DMS153 treated with DMSO at 0.1 percent for 48 hours (cell line): ENCODE data around the gene GPANK1.
A peak's percentile ranks its signal among the peaks of the same experiment; 100 is the strongest.
"Not testable (repeated sequence)": the region's sequence is repeated elsewhere in the genome, so short reads cannot be mapped to it uniquely, and the experiment has no call there.

Source experiments
- DNase-seq: peaks from one replicate; lab custom pipeline; 2025; ENCODE audit not compliant: unreplicated experiment; lab: John Stamatoyannopoulos, UW

Gene GPANK1

DNA sequence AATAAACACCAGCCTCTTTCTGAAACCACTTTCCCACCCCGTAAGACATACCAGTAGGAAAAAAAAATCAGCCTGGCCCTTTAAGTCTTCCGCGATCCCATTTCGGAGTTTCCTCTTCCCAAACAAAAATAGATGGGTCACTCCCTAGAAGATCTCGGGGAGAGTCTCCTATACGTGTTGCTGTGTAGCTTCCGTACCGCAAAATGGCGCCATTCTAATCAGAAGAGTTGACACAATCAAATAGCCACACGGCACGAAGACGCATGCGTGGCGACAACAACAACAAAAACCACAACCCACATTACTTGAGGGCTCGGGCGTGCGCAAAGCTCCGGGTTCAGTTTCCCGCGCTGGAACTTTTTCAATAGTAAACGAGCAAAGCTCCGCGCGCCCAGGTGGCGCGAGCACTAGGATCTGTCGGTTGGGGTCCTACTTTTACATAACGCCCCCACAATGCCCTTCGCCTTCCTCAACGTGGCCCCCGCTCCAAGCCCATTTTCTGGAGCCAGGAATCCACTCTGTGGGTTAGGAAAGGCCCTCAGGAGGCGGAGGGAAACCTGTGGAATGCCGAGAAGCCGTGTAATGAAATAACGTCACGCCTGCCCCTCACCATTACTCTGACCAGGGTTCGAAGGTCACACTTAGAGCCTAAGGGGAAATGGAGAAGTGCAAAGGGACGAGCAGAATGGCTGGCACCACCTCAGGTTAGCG is at the start of gene GPANK1:
Gene GPANK1, minus strand, starts transcription at position 208 of the 711 bp plus-strand sequence. CDS start 519 bp downstream, outside the sequence.
- DNase-seq: peak; percentile 93

DNA sequence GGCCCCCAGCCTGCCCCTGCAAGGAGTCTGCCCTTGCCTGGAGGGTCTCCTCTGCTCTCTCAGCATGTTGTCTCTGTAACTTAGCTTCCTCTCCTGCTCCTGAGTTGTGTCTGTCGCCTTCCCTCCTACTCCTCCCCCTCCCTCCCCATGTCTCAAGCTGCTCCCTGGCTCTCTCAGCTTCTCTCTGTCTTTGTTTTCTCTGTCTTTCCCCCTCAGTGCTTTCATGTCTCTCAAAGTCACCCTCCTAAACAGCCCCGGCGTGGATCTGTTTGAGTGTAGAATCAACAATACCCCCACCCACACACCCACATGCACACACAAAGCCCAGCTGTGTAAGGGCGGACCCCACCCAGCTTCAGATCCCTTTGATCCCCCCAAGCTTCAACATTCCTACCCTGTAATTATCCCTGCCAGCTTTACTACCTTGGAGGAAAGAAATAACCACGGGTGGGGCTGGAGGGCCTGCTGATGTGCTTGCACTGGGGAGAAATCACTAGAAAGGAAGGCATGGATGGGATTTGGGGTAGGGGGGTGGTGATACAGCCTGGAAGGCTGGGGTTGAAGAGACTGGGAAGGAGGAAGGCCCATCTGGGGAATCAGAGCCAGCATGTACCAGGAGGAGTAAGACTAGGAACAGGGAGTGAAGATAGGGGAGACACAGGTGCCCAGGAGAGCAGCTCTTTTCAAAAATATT is 49.3 kb upstream of the GPANK1 start:
- no peak for DNase-seq

DNA sequence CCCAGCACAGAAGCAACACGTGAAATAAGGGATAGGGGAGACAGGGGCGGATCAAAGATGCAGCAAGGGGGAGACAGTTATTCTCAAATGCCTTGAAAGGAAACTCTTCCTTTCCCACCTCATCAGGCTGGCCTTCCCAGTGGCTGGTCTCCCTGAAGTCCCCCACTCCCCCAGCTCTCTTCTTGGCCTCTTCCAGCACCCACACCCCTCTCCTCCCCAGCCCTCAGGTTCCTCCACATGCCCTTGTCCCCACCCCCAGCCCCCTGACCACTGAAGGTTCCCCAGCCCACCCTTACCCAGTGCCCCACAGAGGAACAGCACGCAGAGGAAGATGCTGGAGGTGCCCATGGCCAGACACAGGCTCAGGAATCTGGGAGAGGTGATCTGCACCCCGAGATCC is 48.7 kb upstream of the GPANK1 start:
- DNase-seq: no peak

DNA sequence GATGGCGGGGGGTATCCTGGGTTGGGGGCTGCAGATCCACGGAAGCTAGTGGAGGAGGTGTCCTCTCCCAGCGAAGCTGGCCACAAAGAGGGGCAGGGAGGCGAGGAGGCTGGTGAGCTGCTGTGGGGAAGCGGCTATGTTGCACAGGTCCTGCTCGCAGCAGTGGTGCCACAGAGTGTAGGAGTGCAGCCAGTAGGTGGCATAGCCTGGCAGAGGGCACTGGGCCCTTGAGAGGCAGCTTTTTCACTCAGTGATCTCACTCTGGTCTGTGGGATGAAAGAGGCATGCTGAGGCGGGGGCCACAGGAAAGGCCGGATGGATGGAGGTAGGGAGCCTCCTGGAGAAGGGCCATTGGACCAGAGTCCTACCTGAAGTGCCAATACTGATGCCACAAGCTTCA is 47.5 kb upstream of the GPANK1 start:
- no peak for DNase-seq

DNA sequence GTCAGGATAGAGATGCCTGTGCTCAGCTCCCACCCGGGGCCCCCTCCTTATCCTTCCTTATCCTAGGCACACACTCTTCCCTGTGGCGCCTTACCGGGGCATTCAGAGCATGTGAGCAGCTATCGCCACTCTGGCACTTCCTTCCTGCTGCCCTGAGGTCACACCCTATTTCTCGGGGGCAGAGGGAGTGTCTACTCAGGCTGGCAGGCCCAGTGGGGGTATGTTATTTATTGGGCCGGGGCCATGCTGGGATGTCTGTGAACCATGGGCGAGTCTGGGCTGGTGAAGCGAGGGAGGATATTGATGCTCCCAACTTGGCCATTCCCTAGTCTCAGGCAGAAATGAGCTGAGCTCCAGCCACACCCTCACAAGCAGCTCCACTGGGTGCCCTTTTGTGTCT is 46.4 kb upstream of the GPANK1 start:
- DNase-seq: no peak

DNA sequence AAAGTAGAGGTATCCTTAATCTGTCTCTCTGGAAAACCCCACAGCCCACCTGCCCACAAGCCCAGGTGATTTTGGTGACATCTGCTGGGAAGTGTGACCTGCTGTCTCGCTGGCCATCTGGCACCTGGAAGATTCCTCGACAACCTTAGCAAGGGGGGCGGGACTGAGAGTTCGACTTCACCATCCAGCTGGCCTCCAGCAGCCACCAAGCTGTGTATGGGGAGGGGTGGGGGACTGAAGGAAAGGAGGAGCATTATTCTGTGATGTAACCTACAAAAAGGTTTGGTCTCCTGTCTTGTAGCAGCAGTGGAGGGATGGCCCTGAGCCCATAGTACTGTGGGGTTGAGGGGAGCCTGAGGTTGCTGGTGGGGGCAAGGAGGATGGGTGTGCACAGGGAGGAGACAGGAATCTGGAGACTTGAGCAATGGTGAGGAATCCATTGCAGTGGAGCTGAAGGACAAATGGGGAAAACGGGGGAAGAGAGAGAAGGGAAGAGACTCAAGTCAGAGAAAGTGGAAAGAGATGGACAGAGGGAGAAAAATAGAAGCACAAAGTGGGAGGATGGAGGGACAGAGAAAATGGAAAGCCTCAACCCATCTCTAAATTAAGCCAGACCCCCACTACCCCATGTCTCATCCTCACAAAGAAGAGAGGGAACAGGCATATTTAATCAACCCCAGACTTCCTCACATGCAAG is 45.9 kb upstream of the GPANK1 start:
- no peak for DNase-seq

DNA sequence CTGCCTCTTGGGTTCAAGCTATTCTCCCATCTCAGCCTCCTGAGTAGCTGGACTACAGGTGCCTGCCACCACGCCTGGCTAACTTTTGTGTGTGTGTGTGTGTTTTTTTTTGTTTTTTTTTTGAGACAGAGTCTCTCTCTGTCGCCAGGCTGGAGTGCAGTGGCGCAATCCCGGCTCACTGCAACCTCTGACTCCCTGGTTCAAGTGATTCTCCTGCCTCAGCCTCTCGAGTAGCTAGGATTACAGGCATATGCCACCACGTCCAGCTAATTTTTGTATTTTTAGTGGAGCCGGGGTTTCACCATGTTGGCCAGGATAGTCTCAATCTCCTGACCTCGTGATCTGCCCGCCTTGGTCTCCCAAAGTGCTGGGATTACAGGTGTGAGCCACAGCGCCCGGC is 44.4 kb upstream of the GPANK1 start:
- not testable (repeated sequence) for DNase-seq

DNA sequence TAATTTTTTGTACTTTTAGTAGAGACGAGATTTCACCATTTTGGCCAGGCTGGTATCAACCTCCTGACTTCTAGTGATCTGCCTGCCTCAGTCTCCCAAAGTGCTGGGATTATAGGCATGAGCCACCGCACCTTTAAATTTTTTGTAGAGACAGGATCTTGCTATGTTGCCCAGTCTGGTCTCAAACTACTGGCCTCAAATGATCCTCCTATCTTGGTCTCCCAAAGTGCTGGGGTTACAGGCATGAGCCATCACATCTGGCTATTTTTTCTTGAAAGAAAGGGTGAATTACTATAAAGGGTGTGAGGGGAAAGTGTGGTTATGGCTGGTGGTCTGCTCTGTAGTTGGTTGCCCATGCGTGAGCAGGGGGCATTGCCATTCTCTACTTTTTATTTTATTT is 43.4 kb upstream of the GPANK1 start:
- no peak for DNase-seq

DNA sequence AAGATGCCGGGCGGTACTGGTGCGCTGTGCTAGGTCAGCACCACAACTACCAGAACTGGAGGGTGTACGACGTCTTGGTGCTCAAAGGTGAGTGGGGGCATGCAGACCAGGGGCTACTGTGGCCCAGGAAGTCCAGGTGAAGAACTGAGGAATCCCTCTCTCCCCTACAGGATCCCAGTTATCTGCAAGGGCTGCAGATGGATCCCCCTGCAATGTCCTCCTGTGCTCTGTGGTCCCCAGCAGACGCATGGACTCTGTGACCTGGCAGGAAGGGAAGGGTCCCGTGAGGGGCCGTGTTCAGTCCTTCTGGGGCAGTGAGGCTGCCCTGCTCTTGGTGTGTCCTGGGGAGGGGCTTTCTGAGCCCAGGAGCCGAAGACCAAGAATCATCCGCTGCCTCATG is 42.9 kb upstream of the GPANK1 start:
- DNase-seq: no peak

DNA sequence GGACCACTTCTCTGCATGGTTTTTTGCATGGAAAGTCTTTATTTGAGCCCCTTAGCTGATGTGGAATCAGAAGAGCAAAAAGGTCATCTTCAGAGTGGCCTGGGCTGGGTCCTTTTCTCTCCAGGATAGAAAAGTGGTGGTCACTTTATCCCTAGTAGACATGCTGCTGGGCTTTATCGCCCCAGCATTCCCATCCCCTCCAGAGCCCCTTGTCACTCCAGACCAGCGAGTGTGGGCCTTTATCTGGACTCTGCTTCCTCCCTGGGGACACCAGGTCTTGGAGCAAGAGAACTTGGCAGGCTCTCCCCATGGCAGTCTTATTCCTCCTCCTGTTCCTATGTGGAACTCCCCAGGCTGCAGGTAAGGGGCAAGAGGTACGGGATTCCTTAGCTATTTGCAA is 41.8 kb upstream of the GPANK1 start, which contains the start of gene LY6G6F:
Gene LY6G6F, plus strand, starts transcription at position 268 of the 400 bp plus-strand sequence. Its CDS starts 41 bp downstream, at position 309.
- DNase-seq: no peak

DNA sequence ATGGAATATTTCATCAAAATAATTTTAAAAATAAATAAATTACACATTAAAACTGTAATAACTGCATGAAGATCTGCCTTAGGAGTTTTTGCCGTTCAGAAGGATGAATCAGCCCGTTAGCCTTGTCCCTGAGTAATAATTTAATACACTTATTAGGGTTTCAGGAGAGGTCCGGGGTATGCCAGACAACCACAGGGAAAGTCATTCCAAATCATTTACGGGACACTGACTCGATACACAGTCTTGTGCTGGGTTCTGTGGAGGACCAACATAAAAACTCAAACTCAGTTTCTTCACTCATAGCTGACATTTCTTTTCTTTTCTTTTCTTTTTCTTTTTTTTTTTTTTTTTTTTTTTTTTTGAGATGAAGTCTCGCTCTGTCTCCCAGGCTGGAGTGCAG is 41.1 kb upstream of the GPANK1 start:
- no peak for DNase-seq

DNA sequence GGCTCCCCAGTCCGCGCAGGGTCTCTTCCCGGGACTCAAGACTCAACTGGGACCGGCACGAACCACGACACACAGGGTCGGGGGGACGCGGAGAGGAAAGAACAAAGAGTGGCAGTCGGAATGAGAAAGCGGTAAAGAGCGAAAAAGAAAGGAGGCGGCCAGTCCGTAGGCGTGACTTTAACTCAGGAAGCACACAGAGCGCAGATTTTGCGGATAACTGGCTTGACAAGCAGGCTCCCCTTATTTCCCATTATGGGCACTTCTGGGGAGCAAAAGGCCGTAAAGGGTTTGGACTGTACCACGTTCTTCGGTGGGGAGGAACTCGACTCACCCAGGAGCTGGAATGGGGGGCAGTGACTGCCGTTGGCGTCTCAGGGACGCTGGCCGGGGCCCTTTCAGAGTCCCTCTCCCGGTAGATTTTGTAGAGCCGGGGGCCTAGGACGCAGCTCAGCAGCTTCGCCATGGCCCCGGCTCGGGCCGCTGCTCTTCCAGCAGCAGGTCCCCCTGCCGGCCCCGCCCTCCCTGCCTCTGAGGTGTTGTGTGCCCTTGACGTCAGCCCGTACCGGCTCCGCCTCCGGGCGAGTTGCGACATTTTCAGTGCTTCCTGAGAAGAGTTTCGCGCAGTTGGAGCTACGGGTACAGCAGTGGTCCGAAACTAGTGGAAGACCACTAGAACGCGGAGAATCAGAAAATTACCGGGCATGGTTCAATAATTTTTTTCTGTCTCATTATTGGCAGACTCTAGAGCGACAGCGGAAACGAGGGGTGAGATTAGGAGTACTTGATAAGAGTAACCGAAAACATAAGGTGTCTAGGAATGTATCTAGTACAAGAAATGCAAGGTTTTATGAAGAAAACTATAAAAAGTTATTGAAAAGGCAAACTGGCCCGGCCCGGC is 38.3 kb upstream of the GPANK1 start, which contains the start of gene ABHD16A:
Gene ABHD16A, minus strand, starts transcription at position 506 of the 898 bp plus-strand sequence. Its CDS starts 43 bp downstream, at position 463.
- DNase-seq: peak; percentile 89

DNA sequence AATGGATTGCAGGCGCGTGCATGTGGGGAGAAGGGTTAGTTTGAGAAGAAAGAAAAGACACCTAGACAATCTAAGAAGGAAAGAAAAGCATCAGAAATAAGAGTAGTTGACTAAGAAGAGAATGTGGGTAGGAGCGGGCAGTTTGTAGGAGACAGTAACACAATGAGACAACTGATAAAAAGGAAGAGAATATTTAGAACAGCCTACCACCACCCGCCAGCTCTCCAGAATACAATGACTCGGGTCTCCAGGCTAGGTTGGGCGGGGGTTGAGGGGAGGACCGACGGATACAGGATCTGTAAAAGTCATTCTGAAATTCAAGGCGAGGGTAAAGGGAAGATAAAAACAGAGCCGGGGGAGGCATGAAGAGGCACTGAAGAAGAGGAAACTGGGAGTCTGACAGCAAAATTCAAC is 37.6 kb upstream of the GPANK1 start:
- DNase-seq: no peak

DNA sequence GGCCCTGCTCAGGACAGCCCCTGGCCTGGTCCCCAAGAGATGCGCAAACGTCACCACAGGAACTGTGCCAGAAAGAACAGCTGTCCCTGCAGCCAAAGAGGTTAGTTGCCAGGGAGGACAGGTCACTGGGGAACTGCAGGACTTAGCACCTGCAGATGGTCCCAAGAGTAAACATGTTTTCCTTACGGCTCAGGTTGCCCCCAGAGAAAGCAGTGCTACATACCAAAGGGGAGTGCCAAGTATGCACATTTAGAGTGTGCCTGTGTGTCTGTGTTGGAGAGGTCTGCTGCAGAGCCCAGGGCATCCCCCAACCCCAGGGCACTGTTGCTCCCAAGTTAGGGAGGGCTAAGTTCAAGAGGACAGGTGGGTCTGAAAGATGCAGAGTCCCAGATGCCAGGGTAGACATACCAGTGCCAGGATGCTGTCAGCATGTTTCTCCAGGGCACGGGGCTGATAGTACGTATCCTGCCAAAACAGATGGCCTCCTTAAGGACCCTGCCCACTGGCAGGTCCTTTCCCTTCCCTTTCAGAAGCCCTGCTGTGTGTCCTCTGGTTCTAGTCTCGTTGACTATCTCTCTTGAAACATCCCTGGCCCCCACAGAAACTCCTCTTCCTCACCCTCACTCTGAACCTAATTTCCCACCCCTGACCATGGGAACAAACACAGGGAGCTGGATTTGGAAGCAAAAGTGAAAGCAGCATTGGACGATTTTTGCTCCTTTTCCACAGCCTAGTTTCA is 37.0 kb upstream of the GPANK1 start:
- no peak for DNase-seq

DNA sequence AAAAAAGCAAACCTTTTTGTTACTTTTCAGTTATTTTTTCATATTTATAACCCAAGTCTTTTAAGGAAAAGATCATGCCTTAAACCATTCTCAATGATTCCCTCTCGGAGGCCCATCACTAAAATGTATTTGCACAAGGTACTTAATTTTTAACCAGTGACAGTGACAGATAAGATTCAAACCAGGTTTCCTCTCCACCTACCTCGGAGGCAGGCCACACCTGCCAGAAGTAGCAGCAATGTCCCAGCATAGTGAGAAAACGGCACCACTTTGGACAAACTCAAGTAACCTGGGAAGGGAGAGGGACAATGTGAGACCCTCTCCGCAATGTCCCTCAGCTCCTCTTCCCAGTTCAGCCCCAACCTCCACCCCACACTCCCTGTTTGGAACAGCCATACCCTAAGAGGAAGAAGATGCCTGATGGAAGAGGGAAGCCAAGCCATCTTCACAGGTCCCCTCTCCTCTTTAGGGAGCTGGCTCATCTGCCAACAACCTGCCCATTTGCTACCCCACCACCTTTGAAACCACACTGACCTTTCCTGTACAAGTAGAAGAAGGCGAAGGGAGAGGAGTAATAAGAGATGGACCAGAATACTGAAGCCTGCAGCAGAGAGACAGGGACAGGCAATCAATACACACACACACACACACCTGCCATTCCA is 36.1 kb upstream of the GPANK1 start:
- no peak for DNase-seq

DNA sequence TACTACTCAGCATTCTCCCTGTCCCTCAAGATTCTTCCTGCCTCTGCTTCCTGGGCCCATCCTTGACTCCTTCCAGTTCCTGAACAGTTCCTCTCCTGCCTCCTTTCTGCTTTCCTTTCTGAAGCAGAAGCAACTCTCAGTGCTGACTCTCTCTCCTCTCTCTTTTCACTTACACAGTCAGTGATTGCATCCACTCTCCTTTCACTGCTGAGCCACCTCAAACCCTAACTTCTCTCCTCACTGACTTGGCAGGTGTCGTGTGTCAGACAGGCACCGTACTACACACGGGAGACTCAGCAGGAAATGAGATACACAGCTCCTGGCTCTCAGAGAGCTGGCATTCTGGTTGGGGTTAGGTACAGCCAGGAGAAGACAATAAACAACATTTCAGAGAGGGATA is 32.8 kb upstream of the GPANK1 start:
- DNase-seq: no peak

DNA sequence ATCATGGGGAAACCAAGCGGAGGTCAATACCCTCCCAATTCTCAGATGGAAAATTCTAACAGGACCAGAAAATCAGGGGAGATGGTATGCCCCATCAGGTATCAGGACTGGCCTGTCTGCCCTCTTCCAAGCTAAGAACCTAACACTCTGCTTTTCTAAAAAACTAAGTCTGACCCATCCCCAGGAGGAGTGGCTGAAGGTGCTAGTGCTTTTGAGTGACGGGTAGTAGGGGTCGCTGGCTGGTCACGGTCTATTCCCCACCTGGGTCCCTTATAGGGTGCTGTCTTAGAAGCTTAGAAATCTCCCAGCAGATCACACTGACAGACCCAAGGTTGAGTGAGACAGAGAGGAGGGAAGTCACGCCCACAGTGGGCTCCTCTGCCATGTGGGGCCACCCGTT is 28.7 kb upstream of the GPANK1 start:
- no peak for DNase-seq

DNA sequence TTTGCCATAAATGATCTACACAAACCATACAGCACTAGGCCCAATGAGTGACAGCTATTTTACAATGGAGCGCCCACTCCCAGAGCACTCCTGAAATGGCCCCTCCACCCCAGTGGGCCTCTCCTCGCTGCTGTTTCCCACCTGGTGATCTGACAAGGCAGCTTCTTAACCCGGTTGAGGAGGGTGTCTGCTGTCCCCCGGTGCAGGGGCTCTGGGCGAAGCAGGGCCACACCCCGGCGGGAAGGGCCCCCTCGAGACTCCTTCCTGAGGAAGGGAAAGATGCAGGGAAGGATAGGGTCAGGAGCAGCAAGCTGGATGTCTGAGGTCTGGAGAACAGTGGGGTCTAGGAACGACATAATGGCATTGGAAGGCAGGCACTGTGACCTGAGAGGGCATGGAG is 28.1 kb upstream of the GPANK1 start:
- DNase-seq: no peak

DNA sequence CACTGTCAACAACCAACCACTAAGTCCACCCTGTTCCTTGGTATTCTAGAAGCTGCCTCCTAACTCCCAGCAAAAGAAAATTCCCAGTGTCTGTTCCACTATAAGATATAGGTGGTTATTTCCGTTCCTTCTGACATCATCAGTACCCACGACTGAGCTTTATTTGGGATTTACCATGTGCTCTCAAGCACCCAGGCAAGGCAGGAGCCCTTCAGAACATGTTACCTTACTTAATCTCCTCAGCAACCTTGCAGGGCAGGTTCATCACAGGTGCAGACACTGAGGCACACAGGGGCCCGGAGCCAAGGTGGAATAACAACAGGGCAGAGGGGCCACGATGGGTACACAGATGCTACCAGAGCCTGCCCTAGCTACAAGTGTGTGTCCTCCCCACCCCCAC is 27.6 kb upstream of the GPANK1 start:
- DNase-seq: no peak
